CD4-positive, alpha-beta T cell (primary cell): Measurements from ENCODE around the gene NOC4L. TPM values are rescaled to one million over a fixed set of nuclear protein-coding genes. Genes with fewer than 3 reads are reported as not detected.

Experiments
- ATAC-seq: fragments of 200-7000 bp; cut with Tn5 transposase; one replicate; pipeline ENCODE4 v1.10.0; 2022; ENCODE audit warnings: mild to moderate bottlenecking; ENCODE audit not compliant: poor library complexity
- CTCF ChIA-PET: fragments of 350-600 bp; sonication (Branson Sonifier 250); formaldehyde crosslinking; loops from one replicate; lab custom pipeline; 2021; ENCODE audit warnings: antibody characterized with exemption, inconsistent platforms; lab: Charles Lee
- POLR2A ChIA-PET: fragments of 350-600 bp; sonication (Branson Sonifier 250); formaldehyde crosslinking; loops from one replicate; lab custom pipeline; 2021; ENCODE audit warnings: antibody characterized with exemption, inconsistent platforms; lab: Charles Lee
- DNase-seq, 14 experiments: peaks; one replicate each; pipeline ENCODE4 v3.0.0-alpha.2; 2013 to 2020; ENCODE audit warnings: mixed read lengths in 2 of 14
- H3K27ac ChIP-seq, 2 donors: one replicate each; pipeline versions ENCODE4 v1.5.1 to v1.7.0; 2013; ENCODE audit warnings: low read length in 2 of 2, low read depth in 1 of 2, mild to moderate bottlenecking in 1 of 2
- H3K27me3 ChIP-seq, 2 experiments: 1 replicate in 1 of 2; 2 replicates in 1 of 2; pipeline versions ENCODE4 v1.6.1 to v1.7.0; 2013; ENCODE audit warnings: low read length in 2 of 2, control low read depth in 1 of 2, mild to moderate bottlenecking in 1 of 2, moderate library complexity in 1 of 2; ENCODE audit not compliant: insufficient read depth in 2 of 2, control insufficient read depth in 1 of 2
- H3K36me3 ChIP-seq: one replicate; pipeline ENCODE4 v1.6.1; 2013; ENCODE audit warnings: low read length, control low read depth; ENCODE audit not compliant: insufficient read depth
- H3K4me1 ChIP-seq: one replicate; pipeline ENCODE4 v1.6.1; 2013; ENCODE audit warnings: low read length, control low read depth; ENCODE audit not compliant: insufficient read depth
- H3K4me3 ChIP-seq: one replicate; pipeline ENCODE4 v1.5.1; 2013; ENCODE audit warnings: mild to moderate bottlenecking, low read length, moderate library complexity
- H3K9me3 ChIP-seq, 2 experiments: 1 replicate in 1 of 2; 2 replicates in 1 of 2; pipeline versions ENCODE4 v1.6.1 to v1.7.0; 2013; ENCODE audit warnings: low read length in 2 of 2, mild to moderate bottlenecking in 2 of 2, control low read depth in 1 of 2, moderate library complexity in 1 of 2; ENCODE audit not compliant: control insufficient read depth in 1 of 2, insufficient read depth in 1 of 2
- H3K27ac Mint-ChIP-seq: one replicate; pipeline ENCODE4 v1.8.0; 2020; ENCODE audit warnings: mixed read lengths
- H3K27me3 Mint-ChIP-seq: one replicate; pipeline ENCODE4 v1.8.0; 2021; ENCODE audit warnings: mixed read lengths
- H3K36me3 Mint-ChIP-seq: one replicate; pipeline ENCODE4 v1.8.0; 2021; ENCODE audit warnings: low read depth, mixed read lengths
- H3K4me1 Mint-ChIP-seq: one replicate; pipeline ENCODE4 v1.8.0; 2021; ENCODE audit warnings: low read depth, mixed read lengths
- H3K4me3 Mint-ChIP-seq: one replicate; pipeline ENCODE4 v1.8.0; 2020; ENCODE audit warnings: mild to moderate bottlenecking, mixed read lengths
- H3K9me3 Mint-ChIP-seq: one replicate; pipeline ENCODE4 v1.8.0; 2020; ENCODE audit warnings: mixed read lengths
- CTCF ChIP-seq: fragments of 200-600 bp; IDR thresholded peaks from one replicate; pipeline ENCODE4 v1.8.0; 2022; ENCODE audit warnings: antibody characterized with exemption, mild to moderate bottlenecking
- intact Hi-C, 2 experiments: fragments of 100-400 bp; cut with DNase I in 1 of 2; cut with micrococcal nuclease in 1 of 2; formaldehyde crosslinking; loops; one replicate each; pipeline versions ENCODE4 v1.15.1 to v1.9.0; 2023 to 2025; cut with DNase I, micrococcal nuclease
- total RNA-seq, 174 experiments: library from RNA in 2 of 174; stranded (reverse) in 2 of 174; gene quantifications; one replicate each; pipeline ENCODE4 v1.2.3 and lab custom pipeline; 2021 to 2026

NOC4L gene
- total RNA-seq, 2 experiments from 2014 or later = 21.8 to 22.3 TPM

- no peaks in the 10 kb centered on the region for H3K4me1 Mint-ChIP-seq
- Histone ChIP-seq H3K27me3 (no peaks in the 10 kb centered on the region), H3K4me3 (no peak overlapping the region), H3K4me1 (no peaks in the 10 kb centered on the region), H3K27ac (no peak overlapping the region), H3K9me3 (no peaks in the 10 kb centered on the region), H3K36me3 (peaks cover 39% of the 10 kb centered on the region)
- H3K27me3 Mint-ChIP-seq = no peaks in the 10 kb centered on the region
- no peak overlapping the region for H3K27ac Mint-ChIP-seq
- ChIA-PET CTCF (no interaction called here), POLR2A (no interaction called here)
- ATAC-seq (no peak), DNase-seq (no peak)
- H3K4me3 Mint-ChIP-seq = no peak overlapping the region
- intact Hi-C loops = no loop called here
- H3K36me3 Mint-ChIP-seq = peaks cover 34% of the 10 kb centered on the region
- no peak for TF ChIP-seq CTCF
- no peaks in the 10 kb centered on the region for H3K9me3 Mint-ChIP-seq
Observed at GRCh38 chr12:132111654-132112304, 32.5 kb upstream of the NOC4L start.

- Mint-ChIP-seq H3K4me3 (no peak overlapping the region), H3K9me3 (no peaks in the 10 kb centered on the region), H3K36me3 (peaks cover 20% of the 10 kb centered on the region), H3K27me3 (no peaks in the 10 kb centered on the region), H3K4me1 (no peaks in the 10 kb centered on the region), H3K27ac (no peak overlapping the region)
- no peak for ATAC-seq
- no peak for TF ChIP-seq CTCF
- Histone ChIP-seq H3K27me3 (no peaks in the 10 kb centered on the region), H3K4me3 (no peak overlapping the region), H3K9me3 (no peaks in the 10 kb centered on the region), H3K4me1 (no peaks in the 10 kb centered on the region), H3K36me3 (peaks cover 33% of the 10 kb centered on the region), H3K27ac (no peak overlapping the region)
- ChIA-PET CTCF (no interaction called here), POLR2A (no interaction called here)
- intact Hi-C loops = no loop called here
- no peak for DNase-seq
Observed at GRCh38 chr12:132114667-132115066, 29.6 kb upstream of the NOC4L start.

- intact Hi-C loops = no loop called here
Observed at GRCh38 chr12:132115500-132115899, 28.8 kb upstream of the NOC4L start.

More at GRCh38 chr12:132115500-132115899, 28.8 kb upstream of the NOC4L start:
- Histone ChIP-seq H3K4me3 (no peak overlapping the region), H3K9me3 (no peaks in the 10 kb centered on the region), H3K27ac (no peak overlapping the region), H3K27me3 (no peaks in the 10 kb centered on the region), H3K36me3 (peaks cover 33% of the 10 kb centered on the region), H3K4me1 (no peaks in the 10 kb centered on the region)
- Mint-ChIP-seq H3K27me3 (no peaks in the 10 kb centered on the region), H3K4me1 (no peaks in the 10 kb centered on the region), H3K36me3 (peaks cover 18% of the 10 kb centered on the region), H3K9me3 (no peaks in the 10 kb centered on the region), H3K4me3 (no peak overlapping the region), H3K27ac (no peak overlapping the region)
- ChIA-PET POLR2A (no interaction called here), CTCF (no interaction called here)
- no peak for TF ChIP-seq CTCF
- DNase-seq (no peak), ATAC-seq (no peak)
